ENCODE results near the gene RUFY3. TPM values are rescaled to one million over a fixed set of nuclear protein-coding genes. Genes with fewer than 3 reads are reported as not detected.

RUFY3 gene
- total RNA-seq, 2 donors from 2014 or later = 75.1 to 91.2 TPM

GRCh38 chr4:70704215-70704930 is 17.4 kb upstream of the RUFY3 start:
- WGBS, 2 experiments (ENCODE audit: insufficient coverage in 1 of 2, insufficient read length in 1 of 2) = 1 to 9% methylated on average over 12 to 58 of the region's 58 CpGs
- Histone ChIP-seq H3K9ac (ENCODE audit: extremely low read depth, low read length, poor library complexity, severe bottlenecking) (peak overlapping the region; percentile 83), H3K36me3 (ENCODE audit: control insufficient read depth, insufficient read depth, low read length) (no peaks in the 10 kb centered on the region), H3K4me1 (ENCODE audit: control insufficient read depth, insufficient read depth, low read length) (no peaks in the 10 kb centered on the region), H3K27me3 (ENCODE audit: control insufficient read depth, insufficient read depth, low read length, poor library complexity, severe bottlenecking) (no peaks in the 10 kb centered on the region), H3K27ac (ENCODE audit: low read depth, low read length) (peak overlapping the region; percentile 79), H3K9me3 (ENCODE audit: control insufficient read depth, low read length) (no peaks in the 10 kb centered on the region), H3K4me3 (ENCODE audit: low read length) (peak overlapping the region; percentile 85)
- Mint-ChIP-seq H3K27ac (peak overlapping the region; percentile 96), H3K4me3 (peak overlapping the region; percentile 76), H3K4me1 (peaks cover 17% of the 10 kb centered on the region), H3K27me3 (ENCODE audit: insufficient read depth) (no peaks in the 10 kb centered on the region), H3K36me3 (ENCODE audit: low read depth) (no peaks in the 10 kb centered on the region), H3K9me3 (no peaks in the 10 kb centered on the region)
- peak; percentile 64 for TF ChIP-seq CTCF (conservative IDR thresholded peaks at IDR 0.05)
- DNase-seq = peak; percentile 95

DNA sequence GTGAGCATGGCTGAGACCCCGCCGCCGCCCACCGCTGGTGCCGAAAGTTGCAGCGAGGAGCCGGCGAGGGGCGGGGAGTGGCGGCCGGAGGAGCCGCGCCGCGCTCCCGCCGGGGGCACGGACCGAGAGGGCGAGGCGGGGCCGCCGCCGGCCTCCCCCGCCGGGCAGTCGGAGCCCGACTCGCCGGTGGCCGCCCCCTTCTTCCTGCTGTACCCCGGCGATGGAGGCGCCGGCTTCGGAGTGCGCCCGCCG is 16.9 kb upstream of the RUFY3 start:
- H3K36me3 Mint-ChIP-seq (ENCODE audit: low read depth) = no peaks in the 10 kb centered on the region
- no peaks in the 10 kb centered on the region for H3K27me3 ChIP-seq (ENCODE audit: control insufficient read depth, insufficient read depth, low read length, poor library complexity, severe bottlenecking)
- peak overlapping the region; percentile 76 for H3K4me3 Mint-ChIP-seq
- H3K4me1 ChIP-seq (ENCODE audit: control insufficient read depth, insufficient read depth, low read length) = no peaks in the 10 kb centered on the region
- H3K9me3 Mint-ChIP-seq = no peaks in the 10 kb centered on the region
- H3K27me3 Mint-ChIP-seq (ENCODE audit: insufficient read depth) = no peaks in the 10 kb centered on the region
- peak overlapping the region; percentile 85 for H3K4me3 ChIP-seq (ENCODE audit: low read length)
- H3K27ac Mint-ChIP-seq = no peak overlapping the region
- no peak for DNase-seq
- H3K36me3 ChIP-seq (ENCODE audit: control insufficient read depth, insufficient read depth, low read length) = no peaks in the 10 kb centered on the region
- no peaks in the 10 kb centered on the region for H3K9me3 ChIP-seq (ENCODE audit: control insufficient read depth, low read length)
- 0% methylated on average over 39 of the region's 39 CpGs; no CpG with 5 or more reads in 1 of the 2 experiments for WGBS, 2 experiments (ENCODE audit: insufficient coverage in 1 of 2, insufficient read length in 1 of 2)
- peaks cover 22% of the 10 kb centered on the region for H3K4me1 Mint-ChIP-seq
- peak overlapping the region; percentile 79 for H3K27ac ChIP-seq (ENCODE audit: low read depth, low read length)
- peak overlapping the region; percentile 83 for H3K9ac ChIP-seq (ENCODE audit: extremely low read depth, low read length, poor library complexity, severe bottlenecking)
- no peak for TF ChIP-seq CTCF (conservative IDR thresholded peaks at IDR 0.05)

DNA sequence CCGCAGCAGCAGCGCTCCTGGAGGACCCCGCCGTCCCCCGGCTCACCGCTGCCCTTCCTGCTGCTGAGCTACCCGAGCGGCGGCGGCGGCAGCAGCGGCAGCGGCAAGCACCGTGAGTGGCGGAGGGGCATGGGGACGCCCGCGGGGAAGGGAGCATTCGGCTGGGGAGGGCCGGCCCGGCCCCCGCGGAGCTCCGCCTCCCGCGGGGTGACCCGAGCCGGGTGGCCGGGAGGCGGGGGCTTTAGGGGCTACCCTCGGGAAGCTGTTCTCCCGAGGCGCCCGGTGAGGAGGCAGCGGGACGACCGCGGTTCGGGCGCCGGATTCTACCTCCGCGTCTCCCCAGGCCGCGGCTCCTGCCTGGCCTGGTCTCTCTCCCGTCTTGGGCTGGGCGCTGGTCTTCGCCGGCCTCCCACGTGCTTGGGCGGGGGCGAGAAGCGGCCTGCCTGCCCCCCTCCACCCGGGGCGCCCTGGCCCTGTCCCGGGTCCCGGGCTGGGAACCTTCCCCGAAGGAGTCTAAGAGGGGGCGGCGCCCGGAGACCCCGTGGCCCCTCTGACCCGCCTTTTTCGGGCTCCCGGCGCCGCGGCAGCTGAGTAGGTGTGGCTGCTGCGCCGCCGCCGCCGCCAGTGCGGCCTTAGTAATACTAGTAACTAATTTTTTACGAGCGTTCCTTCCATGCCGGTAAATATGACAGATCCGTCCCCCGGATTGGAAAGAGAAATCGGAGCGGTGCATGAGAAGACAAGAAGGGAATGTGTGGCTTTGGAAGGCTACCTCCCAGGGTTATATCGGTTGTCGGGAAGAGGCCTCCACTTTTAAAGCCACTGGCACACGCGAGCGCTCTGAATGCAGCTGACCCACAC is 16.4 kb upstream of the RUFY3 start:
- H3K9me3 ChIP-seq (ENCODE audit: control insufficient read depth, low read length) = no peaks in the 10 kb centered on the region
- H3K27me3 Mint-ChIP-seq (ENCODE audit: insufficient read depth) = no peaks in the 10 kb centered on the region
- no peaks in the 10 kb centered on the region for H3K36me3 ChIP-seq (ENCODE audit: control insufficient read depth, insufficient read depth, low read length)
- DNase-seq = peak; percentile 90
- no peaks in the 10 kb centered on the region for H3K36me3 Mint-ChIP-seq (ENCODE audit: low read depth)
- H3K4me3 Mint-ChIP-seq = peak overlapping the region; percentile 76
- peak; percentile 6 for TF ChIP-seq CTCF (conservative IDR thresholded peaks at IDR 0.05)
- H3K4me1 Mint-ChIP-seq = peaks cover 23% of the 10 kb centered on the region
- 0 to 1% methylated on average over 49 to 86 of the region's 86 CpGs for WGBS, 2 experiments (ENCODE audit: insufficient coverage in 1 of 2, insufficient read length in 1 of 2)
- H3K4me3 ChIP-seq (ENCODE audit: low read length) = peak overlapping the region; percentile 87
- peak overlapping the region; percentile 79 for H3K27ac ChIP-seq (ENCODE audit: low read depth, low read length)
- no peaks in the 10 kb centered on the region for H3K9me3 Mint-ChIP-seq
- no peaks in the 10 kb centered on the region for H3K4me1 ChIP-seq (ENCODE audit: control insufficient read depth, insufficient read depth, low read length)
- H3K27ac Mint-ChIP-seq = peak overlapping the region; percentile 79
- peak overlapping the region; percentile 83 for H3K9ac ChIP-seq (ENCODE audit: extremely low read depth, low read length, poor library complexity, severe bottlenecking)
- H3K27me3 ChIP-seq (ENCODE audit: control insufficient read depth, insufficient read depth, low read length, poor library complexity, severe bottlenecking) = no peaks in the 10 kb centered on the region
